K562 (cell line): Measurements from ENCODE around the gene HMCN2. TPM values are rescaled to one million over a fixed set of nuclear protein-coding genes. Genes with fewer than 3 reads are reported as not detected.

Experiments used
- CBX3 ChIP-seq, 2 experiments: IDR thresholded peaks; 1 replicate in 1 of 2; 2 replicates in 1 of 2; pipeline ENCODE4 v1.6.1; 2012; ENCODE audit warnings: inconsistent platforms in 2 of 2, low read length in 2 of 2, borderline replicate concordance in 1 of 2, control low read depth in 1 of 2
- CC2D1A ChIP-seq: fragments of 450-650 bp; IDR thresholded peaks from 2 replicates; pipeline ENCODE4 v1.6.1; 2017; ENCODE audit warnings: mild to moderate bottlenecking
- E2F3 ChIP-seq: fragments of 250-450 bp; sonication (Bioruptor Pico); IDR thresholded peaks from 2 replicates; pipeline ENCODE4 v1.4.0; 2020; ENCODE audit warnings: mild to moderate bottlenecking
- FOXP4 ChIP-seq: sonication (generic); formaldehyde crosslinking; IDR thresholded peaks from 2 replicates; pipeline ENCODE4 v1.8.0; 2022; ENCODE audit warnings: mild to moderate bottlenecking, missing genetic modification reagents, borderline replicate concordance
- MAFK ChIP-seq: IDR thresholded peaks from 2 replicates; pipeline ENCODE4 v1.6.1; 2011; ENCODE audit warnings: low read length, improper control_type of control experiment
- MAX ChIP-seq: sonication (generic); formaldehyde crosslinking; IDR thresholded peaks from 2 replicates; pipeline ENCODE4 v1.9.0; 2022; ENCODE audit warnings: mild to moderate bottlenecking, missing genetic modification reagents
- MTF1 ChIP-seq: fragments of 250-450 bp; sonication (Bioruptor Pico); IDR thresholded peaks from 2 replicates; pipeline ENCODE4 v1.9.0; 2021; ENCODE audit warnings: moderate library complexity, mild to moderate bottlenecking, inconsistent platforms, borderline replicate concordance
- NEUROD1 ChIP-seq: fragments of 150-350 bp; IDR thresholded peaks from 2 replicates; pipeline ENCODE4 v1.6.1; 2014; ENCODE audit warnings: borderline replicate concordance, low read length, low read depth; ENCODE audit not compliant: partially characterized antibody
- PHF20 ChIP-seq: fragments of 450-650 bp; IDR thresholded peaks from 2 replicates; pipeline ENCODE4 v1.6.1; 2018; ENCODE audit not compliant: partially characterized antibody
- POLR3A ChIP-seq: IDR thresholded peaks from 2 replicates; pipeline ENCODE4 v1.6.1; 2011; ENCODE audit warnings: borderline replicate concordance, mild to moderate bottlenecking, moderate library complexity; ENCODE audit not compliant: insufficient read length, insufficient read depth; ENCODE audit errors: extremely low read depth
- RBM34 ChIP-seq: fragments of 200-400 bp; formaldehyde crosslinking; IDR thresholded peaks from 2 replicates; pipeline ENCODE4 v1.6.1; 2018; ENCODE audit warnings: low read length, borderline replicate concordance; ENCODE audit not compliant: insufficient read depth
- SUPT5H ChIP-seq: fragments of 450-650 bp; IDR thresholded peaks from 2 replicates; pipeline ENCODE4 v1.6.1; 2016
- TEAD1 ChIP-seq, 2 experiments: fragments of 450-650 bp in 1 of 2; sonication (generic) in 1 of 2; formaldehyde crosslinking; IDR thresholded peaks; 2 replicates each; pipeline versions ENCODE4 v1.4.0 to v1.8.0; 2020 to 2022; ENCODE audit warnings: mild to moderate bottlenecking in 2 of 2, missing genetic modification reagents in 1 of 2
- ZBTB33 ChIP-seq: sonication (generic); formaldehyde crosslinking; IDR thresholded peaks from 2 replicates; pipeline ENCODE4 v1.8.1; 2023; ENCODE audit warnings: mild to moderate bottlenecking, missing genetic modification reagents
- ZBTB49 ChIP-seq: sonication (generic); formaldehyde crosslinking; IDR thresholded peaks from 2 replicates; pipeline ENCODE4 v1.8.0; 2022; ENCODE audit warnings: missing genetic modification reagents, mild to moderate bottlenecking, borderline replicate concordance
- ZHX1 ChIP-seq: fragments of 150-350 bp; conservative IDR thresholded peaks from 2 replicates; pipeline ENCODE4 v1.6.1; 2014; ENCODE audit warnings: low read length
- ZNF274 ChIP-seq: IDR thresholded peaks from 2 replicates; pipeline ENCODE4 v1.6.1; 2011; ENCODE audit warnings: low read depth, mild to moderate bottlenecking, low read length, moderate library complexity, borderline replicate concordance
- ZNF431 ChIP-seq: sonication (generic); formaldehyde crosslinking; IDR thresholded peaks from 2 replicates; pipeline ENCODE4 v1.8.0; 2022; ENCODE audit warnings: mild to moderate bottlenecking, missing genetic modification reagents
- polyA plus RNA-seq, 8 experiments: library from polyadenylated mRNA; depleted of rRNA in 4 of 8; stranded (reverse) in 5 of 8; unstranded in 3 of 8; fragments of >200 nt; fragmentation: Nextera tagmentation in 2 of 8; fragmentation: Illumina TruSeq in 1 of 8; extraction: Ambion mirVana in 2 of 8; extraction: Trizol in 1 of 8; gene quantifications; 2 replicates each; pipeline versions ENCODE4 v1.2.1 to v1.2.3, GENCODE V29; 2011 to 2014; ENCODE audit warnings: inconsistent platforms in 1 of 8, missing spikeins in 1 of 8
- total RNA-seq, 7 experiments: library from RNA; depleted of rRNA in 6 of 7; stranded (reverse); fragments of >200 nt in 6 of 7; fragmentation: Illumina TruSeq in 2 of 7; extraction: Trizol in 2 of 7; gene quantifications; 2 replicates each; pipeline versions ENCODE4 v1.2.1 to v1.2.3, GENCODE V29; 2011 to 2021; ENCODE audit warnings: low replicate concordance in 1 of 7

HMCN2 gene
- total and polyA plus RNA-seq, 9 of the 15 experiments (the other 6 are each of a cell fraction or from before 2014, with no cell fraction given): 0.01 TPM; not detected in 8

- TF ChIP-seq ZBTB49 (CRISPR knock-in tag) (no peak), ZNF274 (no peak), CBX3 (IDR thresholded peaks at IDR 0.05; ENCODE audit: borderline replicate concordance in 1 of 2, low read length in 2 of 2) (no peak), E2F3 (CRISPR knock-in tag) (no peak), MAX (CRISPR knock-in tag) (peak; percentile 28; the same call in 1 of the 2 replicates), ZNF431 (no peak), ZHX1 (no peak), PHF20 (peak; percentile 54), TEAD1 (CRISPR knock-in tag; IDR thresholded peaks at IDR 0.05) (no peak), POLR3A (no peak), ZBTB33 (CRISPR knock-in tag) (no peak), MAFK (no peak), CC2D1A (no peak), NEUROD1 (no peak), MTF1 (CRISPR knock-in tag) (no peak), SUPT5H (no peak), FOXP4 (CRISPR knock-in tag) (no peak), RBM34 (no peak)
Observed at GRCh38 chr9:130240410-130241197, 25.0 kb upstream of the HMCN2 start (continued).
